GM18505 (cell line): ENCODE results near the gene PCSK1N.
"Not testable (repeated sequence)": the region's sequence is repeated elsewhere in the genome, so short reads cannot be mapped to it uniquely, and the experiment has no call there.

ENCODE experiments used
- ATAC-seq: cut with Tn5 transposase; IDR thresholded peaks from one replicate; pipeline ENCODE4 v1.9.1; 2021; ENCODE audit not compliant: unreplicated experiment
- POLR2A ChIP-seq: IDR thresholded peaks from 4 replicates; pipeline ENCODE4 v1.6.1; 2011; ENCODE audit warnings: borderline replicate concordance; ENCODE audit not compliant: insufficient read depth, insufficient read length; ENCODE audit errors: extremely low read depth

Gene PCSK1N, protein sequence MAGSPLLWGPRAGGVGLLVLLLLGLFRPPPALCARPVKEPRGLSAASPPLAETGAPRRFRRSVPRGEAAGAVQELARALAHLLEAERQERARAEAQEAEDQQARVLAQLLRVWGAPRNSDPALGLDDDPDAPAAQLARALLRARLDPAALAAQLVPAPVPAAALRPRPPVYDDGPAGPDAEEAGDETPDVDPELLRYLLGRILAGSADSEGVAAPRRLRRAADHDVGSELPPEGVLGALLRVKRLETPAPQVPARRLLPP

DNA sequence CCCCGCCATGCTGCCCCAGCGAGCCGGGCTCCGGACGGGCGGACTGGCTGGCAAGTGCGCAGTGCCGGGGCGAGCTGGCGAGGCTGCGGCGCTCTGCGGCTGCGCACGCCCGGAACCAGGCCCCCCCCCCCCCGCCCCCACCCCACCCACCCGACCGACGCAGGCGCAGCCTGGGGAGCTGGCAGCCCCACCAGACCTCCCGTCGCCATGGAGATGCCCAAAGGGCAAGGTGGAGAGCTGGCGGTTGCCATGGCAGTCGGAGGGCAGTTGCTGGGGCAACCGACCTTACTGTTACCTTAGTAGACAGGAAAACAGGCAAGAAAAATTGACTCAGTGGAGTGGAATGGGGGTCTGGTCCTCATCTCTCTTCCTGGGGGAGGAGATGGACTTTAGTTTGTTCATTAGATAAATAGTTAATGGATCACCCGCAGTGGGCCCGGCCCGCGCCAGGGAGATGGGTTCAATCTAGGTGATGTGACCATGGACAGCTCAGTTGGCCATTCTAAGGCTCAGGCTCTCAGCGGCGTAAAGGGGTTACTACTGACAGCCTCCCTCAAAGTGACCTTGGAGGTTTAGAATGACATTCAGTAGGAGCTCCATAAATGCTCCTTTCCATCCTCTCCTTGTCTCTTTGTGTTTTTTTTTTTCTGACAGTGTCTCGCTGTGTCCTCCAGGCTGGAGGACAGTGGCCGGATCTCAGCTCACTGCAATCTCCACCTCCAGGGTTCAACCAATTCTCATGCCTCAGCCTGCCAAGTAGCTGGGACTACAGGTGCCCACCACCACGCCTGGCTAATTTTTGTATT, at the start of gene PCSK1N:
Gene PCSK1N, minus strand, starts transcription at position 87 of the 806 bp plus-strand sequence. Its CDS starts 78 bp downstream, at position 9.
- ATAC-seq = no peak

GRCh38 chrX:48883729-48884128, 48.3 kb upstream of the PCSK1N start:
- no peak for ATAC-seq
- no peak for TF ChIP-seq POLR2A

More for the DNA sequence above, at the start of gene PCSK1N:
- no peak for TF ChIP-seq POLR2A

DNA sequence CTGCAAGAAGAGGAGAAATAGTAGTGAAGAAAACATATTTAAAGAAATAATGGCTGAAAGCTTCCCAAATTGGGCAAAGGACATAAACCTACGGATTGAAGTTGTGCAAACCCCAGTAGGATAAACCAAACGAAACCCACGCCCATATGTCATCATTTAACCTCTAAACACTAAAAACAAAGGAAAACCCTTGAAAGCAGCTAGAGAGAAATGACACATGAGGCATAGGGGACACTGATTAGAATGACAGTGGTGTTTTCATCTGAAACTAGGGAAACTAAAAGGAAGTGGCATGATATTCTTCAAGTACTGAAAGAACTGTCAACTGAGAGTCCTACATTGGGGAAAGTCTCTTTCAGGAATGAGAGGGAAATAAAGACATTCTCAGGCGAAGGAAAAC, 41.5 kb upstream of the PCSK1N start:
- ATAC-seq = not testable (repeated sequence)

DNA sequence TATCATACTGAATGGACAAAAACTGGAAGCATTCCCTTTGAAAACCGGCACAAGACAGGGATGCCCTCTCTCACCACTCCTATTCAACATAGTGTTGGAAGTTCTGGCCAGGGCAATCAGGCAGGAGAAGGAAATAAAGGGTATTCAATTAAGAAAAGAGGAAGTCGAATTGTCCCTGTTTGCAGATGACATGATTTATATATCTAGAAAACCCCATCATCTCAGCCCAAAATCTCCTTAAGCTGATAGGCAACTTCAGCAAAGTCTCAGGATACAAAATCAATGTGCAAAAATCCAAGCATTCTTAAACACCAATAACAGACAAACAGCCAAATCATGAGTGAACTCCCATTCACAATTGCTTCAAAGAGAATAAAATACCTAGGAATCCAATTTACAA, 36.6 kb upstream of the PCSK1N start:
- ATAC-seq = not testable (repeated sequence)

DNA sequence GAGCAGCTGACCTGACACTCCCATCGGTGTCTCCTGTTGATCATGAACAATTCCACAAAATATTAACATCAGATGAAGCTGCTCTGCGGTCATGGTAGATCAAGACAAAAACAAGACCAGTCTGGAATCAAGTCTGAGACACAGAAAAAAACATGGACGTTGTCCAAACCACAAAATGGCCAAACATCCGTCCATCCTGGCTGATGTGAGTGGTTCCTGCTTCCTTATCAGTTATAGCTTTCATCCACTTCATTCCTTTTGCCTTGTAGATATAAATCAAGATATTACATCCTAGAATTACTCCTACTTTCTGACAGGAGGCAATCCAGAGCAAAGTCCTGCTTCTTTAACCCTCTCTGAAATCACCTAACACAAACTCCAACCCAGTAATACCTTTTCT, 28.8 kb upstream of the PCSK1N start:
- no peak for TF ChIP-seq POLR2A
- ATAC-seq = no peak

DNA sequence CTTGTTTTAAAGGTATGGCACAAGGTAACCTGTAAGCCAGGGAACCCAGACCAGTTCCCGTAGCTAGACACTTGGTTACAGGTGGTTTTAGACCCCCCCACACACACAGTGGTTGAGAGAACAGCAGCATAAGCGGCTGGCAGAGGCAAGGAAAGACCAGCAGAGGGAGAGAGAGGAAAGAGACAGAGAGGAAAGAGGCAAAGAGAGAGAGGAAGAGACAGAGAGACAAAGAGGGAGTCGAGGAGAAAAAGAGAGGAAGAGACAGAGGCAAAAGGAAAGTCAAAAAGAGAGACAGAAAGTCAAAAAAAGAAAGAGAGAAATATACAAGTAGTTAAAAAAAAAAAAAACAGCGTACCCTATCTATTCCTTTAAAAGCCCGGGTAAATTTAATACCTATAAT, 19.5 kb upstream of the PCSK1N start:
- no peak for TF ChIP-seq POLR2A

DNA sequence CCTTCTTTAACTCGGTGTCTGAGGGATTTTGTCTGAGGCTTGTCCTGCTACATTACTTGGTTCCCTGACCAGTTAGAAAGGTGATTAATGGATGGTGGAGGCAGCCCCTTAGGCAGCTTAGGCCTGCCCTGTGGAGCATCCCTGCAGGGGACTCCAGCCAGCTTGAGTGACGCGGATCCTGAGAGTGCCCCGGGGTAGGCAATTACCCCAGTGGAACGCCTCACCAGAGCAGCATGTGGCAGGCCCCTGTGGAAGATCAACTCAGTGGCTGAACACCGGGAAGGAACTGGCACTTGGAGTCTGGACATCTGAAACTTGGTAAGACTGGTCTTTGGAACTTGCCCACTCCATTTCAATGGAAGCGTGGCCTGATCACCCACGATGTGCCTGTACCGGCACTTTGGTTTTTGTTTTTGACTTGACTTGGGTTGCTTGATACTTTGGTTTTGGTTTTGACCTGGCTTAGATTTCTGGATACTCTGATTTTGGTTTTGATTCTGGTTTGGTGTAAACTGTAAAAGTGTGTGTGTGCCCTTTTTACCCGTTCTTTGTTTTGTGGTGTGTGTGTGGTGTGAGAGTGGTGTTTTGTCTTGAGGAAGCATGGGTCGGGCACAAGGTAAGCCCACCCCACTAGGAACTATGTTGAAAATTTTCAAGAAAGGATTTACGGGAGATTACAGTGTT, 18.9 kb upstream of the PCSK1N start:
- ATAC-seq = not testable (repeated sequence)

More for the DNA sequence above, 19.5 kb upstream of the PCSK1N start:
- no peak for ATAC-seq

- not testable (repeated sequence) for ATAC-seq
Observed at GRCh38 chrX:48853494-48853893, 18.1 kb upstream of the PCSK1N start.

- no peak for ATAC-seq
- TF ChIP-seq POLR2A = no peak
Observed at GRCh38 chrX:48852857-48853256, 17.4 kb upstream of the PCSK1N start.

DNA sequence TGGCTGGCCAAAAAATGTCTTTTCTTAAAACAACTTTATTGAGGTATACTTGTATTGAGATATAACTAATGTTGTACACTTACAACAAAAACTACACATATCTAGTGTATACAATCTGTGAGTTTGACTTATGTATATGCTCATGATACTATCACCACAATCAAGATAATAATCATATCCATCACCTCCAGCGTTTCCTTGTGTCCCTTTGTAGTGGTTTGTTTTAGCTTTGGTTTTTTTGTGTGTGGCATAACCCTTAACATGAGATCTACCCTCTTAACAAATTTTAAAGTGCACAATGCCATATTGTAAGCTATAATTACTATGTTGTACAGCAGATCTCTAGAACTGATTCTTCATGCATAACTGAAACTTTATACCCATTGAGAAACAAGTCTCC, 13.4 kb upstream of the PCSK1N start:
- ATAC-seq = no peak
- TF ChIP-seq POLR2A = no peak

- no peak for ATAC-seq
- TF ChIP-seq POLR2A = no peak
Observed at GRCh38 chrX:48839686-48840085, 4.3 kb upstream of the PCSK1N start.

DNA sequence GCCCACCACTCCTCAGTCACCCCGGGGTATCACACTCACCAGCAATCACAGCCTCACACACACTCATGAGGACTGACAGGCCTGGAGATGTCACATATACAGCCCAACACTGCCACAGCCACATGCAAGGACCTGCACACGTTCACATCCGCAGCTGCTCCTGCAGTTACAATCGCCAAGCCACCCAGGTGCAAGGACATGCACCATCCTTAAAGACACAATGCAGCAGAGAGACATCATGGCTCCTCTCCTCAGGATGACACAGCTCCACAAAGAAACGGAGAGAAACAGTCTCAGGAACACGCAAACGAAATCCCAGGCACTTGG, 1.1 kb downstream of the PCSK1N start:
- TF ChIP-seq POLR2A = no peak
- ATAC-seq = no peak

- TF ChIP-seq POLR2A = no peak
- ATAC-seq = no peak
Observed at GRCh38 chrX:48833542-48834138, 1.8 kb downstream of the PCSK1N start.

DNA sequence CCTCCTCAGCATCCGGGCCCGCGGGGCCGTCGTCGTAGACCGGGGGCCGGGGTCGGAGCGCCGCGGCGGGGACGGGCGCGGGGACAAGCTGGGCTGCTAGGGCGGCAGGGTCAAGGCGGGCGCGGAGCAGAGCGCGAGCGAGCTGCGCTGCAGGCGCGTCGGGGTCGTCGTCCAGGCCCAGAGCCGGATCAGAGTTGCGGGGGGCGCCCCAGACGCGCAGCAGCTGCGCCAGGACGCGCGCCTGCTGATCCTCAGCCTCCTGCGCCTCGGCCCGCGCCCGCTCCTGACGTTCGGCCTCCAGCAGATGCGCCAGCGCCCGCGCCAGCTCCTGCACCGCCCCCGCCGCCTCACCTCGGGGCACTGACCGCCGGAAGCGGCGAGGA, 3.5 kb downstream of the PCSK1N start:
- no peak for ATAC-seq
- TF ChIP-seq POLR2A = no peak

DNA sequence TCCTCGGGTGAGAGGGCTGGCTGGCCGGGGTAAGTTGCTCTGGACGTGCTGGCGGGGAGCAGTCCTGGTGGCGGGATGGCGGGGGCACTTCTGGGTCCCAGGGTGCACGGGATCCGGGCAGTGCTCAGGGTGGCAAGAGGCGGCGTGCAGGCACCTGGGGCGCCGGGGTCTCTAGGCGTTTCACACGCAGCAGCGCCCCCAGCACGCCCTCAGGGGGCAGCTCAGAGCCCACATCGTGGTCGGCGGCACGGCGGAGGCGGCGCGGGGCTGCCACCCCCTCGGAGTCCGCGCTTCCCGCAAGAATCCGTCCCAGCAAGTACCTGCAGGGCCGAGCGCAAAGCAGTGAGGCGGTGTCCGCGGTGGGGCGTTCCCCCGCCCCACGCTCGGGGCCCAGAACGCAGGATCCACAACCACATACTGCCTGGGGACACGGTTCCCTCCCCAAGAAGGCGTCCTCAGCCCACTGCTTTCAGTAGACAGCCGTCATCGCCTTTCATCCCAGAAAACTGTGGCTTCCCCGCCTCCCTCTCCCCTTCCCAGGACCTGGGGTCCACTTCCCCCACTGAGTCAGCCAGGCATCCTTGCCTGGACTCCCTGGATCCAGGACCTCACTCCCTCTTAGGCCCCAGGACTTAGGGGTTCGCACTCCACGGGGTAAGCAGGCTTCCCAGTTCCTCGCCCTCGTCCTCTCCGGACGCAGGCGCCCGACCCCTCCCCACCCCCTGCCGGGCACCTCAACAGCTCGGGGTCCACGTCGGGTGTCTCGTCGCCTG, 4.1 kb downstream of the PCSK1N start:
- no peak for TF ChIP-seq POLR2A

More for the DNA sequence above, 4.1 kb downstream of the PCSK1N start:
- no peak for ATAC-seq
